Measurements from ENCODE around the gene CHL1. TPM values are rescaled to one million over a fixed set of nuclear protein-coding genes. Genes with fewer than 3 reads are reported as not detected.

The CHL1 gene
- total RNA-seq, 3 donors from 2014 or later = 9.1 to 48.8 (median 9.3) TPM

- Histone ChIP-seq H3K36me3 (ENCODE audit: low read depth) (no peaks in the 10 kb centered on the region), H3K4me3 (no peak overlapping the region), H3K9me3 (no peaks in the 10 kb centered on the region), H3K4me1 (ENCODE audit: low read depth) (no peaks in the 10 kb centered on the region)
- DNase-seq (peak in 1 of 3 donors; percentile 34), ATAC-seq (no peak)
- intact Hi-C loops (cut with DNase I, micrococcal nuclease) = no loop called here
- TF ChIP-seq CTCF (IDR thresholded peaks at IDR 0.05) = no peak
Observed at GRCh38 chr3:308597-309321, 112.2 kb downstream of the CHL1 start.

GRCh38 chr3:312160-312733 lies 115.7 kb downstream of the CHL1 start:
- ATAC-seq (no peak), DNase-seq (no peak)
- no peak for TF ChIP-seq CTCF (IDR thresholded peaks at IDR 0.05)
- no peaks in the 10 kb centered on the region for H3K9me3 ChIP-seq
- intact Hi-C loops (cut with DNase I, micrococcal nuclease) = no loop called here
- H3K4me1 ChIP-seq (ENCODE audit: low read depth) = no peaks in the 10 kb centered on the region
- no peak overlapping the region for H3K4me3 ChIP-seq
- no peaks in the 10 kb centered on the region for H3K36me3 ChIP-seq (ENCODE audit: low read depth)

- intact Hi-C loops (cut with DNase I, micrococcal nuclease) = no loop called here
- Histone ChIP-seq H3K4me1 (ENCODE audit: low read depth) (no peaks in the 10 kb centered on the region), H3K9me3 (no peaks in the 10 kb centered on the region), H3K4me3 (no peak overlapping the region), H3K36me3 (ENCODE audit: low read depth) (no peaks in the 10 kb centered on the region)
- DNase-seq = no peak
- TF ChIP-seq CTCF (IDR thresholded peaks at IDR 0.05) = no peak
- no peak for ATAC-seq
Observed at GRCh38 chr3:312911-313310, 116.3 kb downstream of the CHL1 start.

GRCh38 chr3:317012-317411 lies 120.4 kb downstream of the CHL1 start:
- ATAC-seq = no peak
- DNase-seq = no peak
- H3K4me3 ChIP-seq = no peak overlapping the region
- no peaks in the 10 kb centered on the region for H3K9me3 ChIP-seq
- no peak for TF ChIP-seq CTCF (IDR thresholded peaks at IDR 0.05)
- intact Hi-C loops (cut with DNase I, micrococcal nuclease) = no loop called here
- no peaks in the 10 kb centered on the region for H3K4me1 ChIP-seq (ENCODE audit: low read depth)
- no peaks in the 10 kb centered on the region for H3K36me3 ChIP-seq (ENCODE audit: low read depth)

- DNase-seq (no peak), ATAC-seq (no peak)
- intact Hi-C loops (cut with DNase I, micrococcal nuclease) = no loop called here
- no peaks in the 10 kb centered on the region for H3K4me1 ChIP-seq (ENCODE audit: low read depth)
- no peaks in the 10 kb centered on the region for H3K9me3 ChIP-seq
- no peak overlapping the region for H3K4me3 ChIP-seq
- no peak for TF ChIP-seq CTCF (IDR thresholded peaks at IDR 0.05)
- H3K36me3 ChIP-seq (ENCODE audit: low read depth) = no peaks in the 10 kb centered on the region
Observed at GRCh38 chr3:318903-319302, 122.3 kb downstream of the CHL1 start.

All from mucosa of descending colon (tissue), 3 donors.